Endothelial cell of umbilical vein (primary cell): ENCODE results near the gene OR6X1. TPM values are rescaled to one million over a fixed set of nuclear protein-coding genes. Genes with fewer than 3 reads are reported as not detected.

Experiments used
- BruUV-seq: library from RNA; stranded (reverse); fragments of 400-500 nt; replicated peaks from 2 replicates; lab custom pipeline; 2021; lab: Mats Ljungman, UMichigan
- CTCF ChIA-PET: fragments of 300-600, 350-600 bp; sonication (Branson Sonifier 250); formaldehyde crosslinking; loops from one replicate; lab custom pipeline; 2021; ENCODE audit warnings: antibody characterized with exemption, inconsistent platforms; lab: Charles Lee
- POLR2A ChIA-PET: fragments of 300-600, 350-600 bp; sonication (Branson Sonifier 250); formaldehyde crosslinking; loops from one replicate; lab custom pipeline; 2021; ENCODE audit warnings: antibody characterized with exemption, inconsistent platforms; lab: Charles Lee
- DNase-seq: peaks from one replicate; pipeline ENCODE4 v3.0.0-alpha.2; 2011; ENCODE audit warnings: low read depth, low spot score
- FAIRE-seq: peaks from 2 replicates; lab custom pipeline; 2011; peaks lifted over from hg19 to GRCh38; lab: Jason Lieb, UNC
- H2AFZ ChIP-seq: 2 replicates; pipeline ENCODE4 v1.6.0; 2012; ENCODE audit warnings: low read depth, low read length, control low read depth, inconsistent platforms
- H3K27ac ChIP-seq: 2 replicates; pipeline ENCODE4 v1.5.1; 2011; ENCODE audit warnings: low read depth, mild to moderate bottlenecking, control low read depth, low read length, moderate library complexity; ENCODE audit not compliant: insufficient read depth
- H3K27me3 ChIP-seq, 2 experiments: 2 replicates each; pipeline versions ENCODE4 v1.6.0 to v1.6.1; 2011; ENCODE audit warnings: low read length in 2 of 2, mixed read lengths in 1 of 2; ENCODE audit not compliant: control insufficient read depth in 2 of 2, insufficient read depth in 2 of 2
- H3K36me3 ChIP-seq, 2 experiments: 2 replicates in 1 of 2; 3 replicates in 1 of 2; pipeline ENCODE4 v1.5.1; 2011; ENCODE audit warnings: low read length in 2 of 2, mild to moderate bottlenecking in 1 of 2, moderate library complexity in 1 of 2; ENCODE audit not compliant: control insufficient read depth in 2 of 2, insufficient read depth in 2 of 2; ENCODE audit errors: extremely low read depth in 1 of 2
- H3K4me1 ChIP-seq: 3 replicates; pipeline ENCODE4 v1.5.1; 2011; ENCODE audit warnings: mild to moderate bottlenecking, low read length; ENCODE audit not compliant: control insufficient read depth, insufficient read depth; ENCODE audit errors: extremely low read depth
- H3K4me2 ChIP-seq: 2 replicates; pipeline ENCODE4 v1.6.1; 2011; ENCODE audit warnings: low read length, control low read depth, mixed read lengths; ENCODE audit not compliant: insufficient read depth
- H3K4me3 ChIP-seq, 3 experiments: fragments of 200-600 bp in 1 of 3; sonication (generic), shearing (Covaris generic) in 1 of 3; replicated peaks in 1 of 3; 2 replicates each; pipeline ENCODE4 v1.5.1; 2011 to 2016; ENCODE audit warnings: control low read depth in 3 of 3, low read length in 3 of 3, mild to moderate bottlenecking in 2 of 3, inconsistent platforms in 1 of 3, low read depth in 1 of 3, moderate library complexity in 1 of 3; ENCODE audit not compliant: insufficient read depth in 1 of 3
- H3K79me2 ChIP-seq: 2 replicates; pipeline ENCODE4 v1.6.0; 2012; ENCODE audit warnings: low read length, inconsistent platforms; ENCODE audit not compliant: control insufficient read depth, insufficient read depth
- H3K9ac ChIP-seq: replicated peaks from 2 replicates; pipeline ENCODE3; 2011; ENCODE audit warnings: low read length, control low read depth; ENCODE audit not compliant: insufficient read depth; ENCODE audit errors: extremely low read depth
- H3K9me1 ChIP-seq: replicated peaks from 3 replicates; pipeline ENCODE4 v1.6.0; 2011; ENCODE audit warnings: mild to moderate bottlenecking, low read length; ENCODE audit not compliant: control insufficient read depth, insufficient read depth; ENCODE audit errors: extremely low read depth
- H3K9me3 ChIP-seq: replicated peaks from 2 replicates; pipeline ENCODE4 v1.5.1; 2012; ENCODE audit warnings: low read length, inconsistent platforms; ENCODE audit not compliant: control insufficient read depth, insufficient read depth
- H4K20me1 ChIP-seq: replicated peaks from 2 replicates; pipeline ENCODE3; 2011; ENCODE audit warnings: mild to moderate bottlenecking, low read length; ENCODE audit not compliant: control insufficient read depth, insufficient read depth; ENCODE audit errors: extremely low read depth
- FOS ChIP-seq: IDR thresholded peaks from 2 replicates; pipeline ENCODE4 v1.6.1; 2011; ENCODE audit warnings: mild to moderate bottlenecking, low read length, moderate library complexity, borderline replicate concordance; ENCODE audit not compliant: insufficient read depth
- GATA2 ChIP-seq: IDR thresholded peaks from 2 replicates; pipeline ENCODE4 v1.7.0; 2011; ENCODE audit warnings: low read depth, mild to moderate bottlenecking, moderate library complexity, mixed read lengths, low read length; ENCODE audit not compliant: insufficient read length, insufficient read depth
- MAX ChIP-seq: IDR thresholded peaks from 2 replicates; pipeline ENCODE4 v1.6.1; 2011; ENCODE audit not compliant: insufficient read depth, insufficient read length
- dilution Hi-C: fragments of 300-500 bp; cut with MboI; formaldehyde crosslinking; loops from one replicate; pipeline ENCODE4 v1.15.0; 2019; ENCODE audit warnings: low sequenced_read_pairs; ENCODE audit not compliant: extremely low pct_ligation_motif_present
- intact Hi-C: fragments of 100-400 bp; cut with micrococcal nuclease; formaldehyde crosslinking; loops from one replicate; pipeline ENCODE4 v1.10.0; 2022
- polyA plus RNA-seq, 4 experiments: library from polyadenylated mRNA; depleted of rRNA in 3 of 4; stranded (reverse) in 3 of 4; unstranded in 1 of 4; fragments of >200 nt; gene quantifications; 2 replicates each; pipeline versions ENCODE4 v1.2.1 to v1.2.3, GENCODE V29; 2011 to 2012; ENCODE audit warnings: missing spikeins in 1 of 4
- total RNA-seq: library from RNA; stranded (reverse); gene quantifications from 2 replicates; pipeline ENCODE4 v1.2.3, GENCODE V29; 2021
- TF ChIP-seq, protein P1 (sequence below), 2 donors: IDR thresholded peaks; 1 replicate in 1 of 2; 2 replicates in 1 of 2; pipeline ENCODE4 v1.5.1; 2011; ENCODE audit warnings: low read length in 2 of 2, mild to moderate bottlenecking in 2 of 2, moderate library complexity in 2 of 2, control low read depth in 1 of 2, inconsistent platforms in 1 of 2, low read depth in 1 of 2; ENCODE audit not compliant: insufficient read depth in 1 of 2; ENCODE audit errors: extremely low read depth in 1 of 2

OR6X1 gene
- total and polyA plus RNA-seq, 2 donors (not counting 3 experiments of a cell fraction or from before 2014, with no cell fraction given) = not detected

DNA sequence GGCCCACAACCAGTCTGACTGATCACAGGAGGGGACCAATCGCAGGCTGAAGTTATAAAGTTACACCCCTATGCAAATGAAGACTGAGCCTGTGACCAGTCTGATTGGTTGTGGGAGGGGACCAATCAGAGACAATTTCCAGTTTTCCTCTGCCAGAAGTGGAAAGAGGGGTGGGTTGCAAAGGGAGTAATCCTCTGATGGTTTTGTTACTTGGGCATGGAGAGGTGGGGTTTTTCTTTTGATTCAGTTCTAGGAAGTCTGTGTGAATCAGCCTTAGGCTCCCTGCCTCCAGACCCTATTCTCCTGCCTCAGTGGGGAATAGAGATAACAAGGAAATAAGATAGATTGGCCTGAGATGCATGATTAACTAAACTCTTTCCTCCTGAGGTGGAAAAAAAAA is 41.9 kb upstream of the OR6X1 start:
- ChIA-PET CTCF (no interaction called here), POLR2A (no interaction called here)
- intact Hi-C loops (no loop called here), dilution Hi-C loops (no loop called here)
- no peaks in the 10 kb centered on the region for H3K4me1 ChIP-seq
- no peaks in the 10 kb centered on the region for H3K9me3 ChIP-seq
- no peaks in the 10 kb centered on the region for H3K27me3 ChIP-seq
- FAIRE-seq = no peak
- no peak for DNase-seq
- no peak overlapping the region for H3K27ac ChIP-seq
- H3K79me2 ChIP-seq = no peaks in the 10 kb centered on the region
- H4K20me1 ChIP-seq = no peaks in the 10 kb centered on the region
- no TSS peak for BruUV-seq
- no peaks in the 10 kb centered on the region for H3K9me1 ChIP-seq
- TF ChIP-seq FOS = no peak
- no peak overlapping the region for H3K9ac ChIP-seq
- H3K4me3 ChIP-seq = no peak overlapping the region
- H3K4me2 ChIP-seq = no peak overlapping the region
- H3K36me3 ChIP-seq = no peaks in the 10 kb centered on the region
- no peak overlapping the region for H2AFZ ChIP-seq

DNA sequence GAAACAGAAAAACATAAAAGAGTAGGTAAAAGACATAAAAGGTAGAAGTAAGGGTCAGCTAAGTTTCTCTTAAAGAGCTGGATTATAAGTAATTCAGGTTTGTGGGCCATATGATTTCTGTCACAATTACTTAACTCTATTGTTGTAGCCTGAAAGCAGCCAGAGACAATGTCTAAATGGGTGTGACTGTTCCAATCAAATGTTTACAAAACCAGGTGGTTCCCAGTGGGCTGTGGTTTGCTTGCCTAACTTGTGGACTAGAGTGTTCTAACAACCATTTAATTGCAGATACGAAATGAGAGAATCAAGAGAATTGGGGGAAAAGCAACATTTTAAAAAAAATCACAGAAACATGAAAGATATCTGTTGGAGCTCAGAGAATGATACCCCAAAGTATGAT is 29.2 kb upstream of the OR6X1 start:
- ChIA-PET POLR2A (no interaction called here), CTCF (no interaction called here)
- Histone ChIP-seq H3K9me1 (no peaks in the 10 kb centered on the region), H2AFZ (no peak overlapping the region), H3K4me2 (no peak overlapping the region), H3K9me3 (no peaks in the 10 kb centered on the region), H3K4me1 (no peaks in the 10 kb centered on the region), H3K27ac (no peak overlapping the region), H3K4me3 (no peak overlapping the region), H3K36me3 (no peaks in the 10 kb centered on the region), H3K9ac (no peak overlapping the region), H4K20me1 (no peaks in the 10 kb centered on the region), H3K79me2 (no peaks in the 10 kb centered on the region), H3K27me3 (no peaks in the 10 kb centered on the region)
- no peak for DNase-seq
- no peak for TF ChIP-seq FOS
- TF ChIP-seq, protein P1, sequence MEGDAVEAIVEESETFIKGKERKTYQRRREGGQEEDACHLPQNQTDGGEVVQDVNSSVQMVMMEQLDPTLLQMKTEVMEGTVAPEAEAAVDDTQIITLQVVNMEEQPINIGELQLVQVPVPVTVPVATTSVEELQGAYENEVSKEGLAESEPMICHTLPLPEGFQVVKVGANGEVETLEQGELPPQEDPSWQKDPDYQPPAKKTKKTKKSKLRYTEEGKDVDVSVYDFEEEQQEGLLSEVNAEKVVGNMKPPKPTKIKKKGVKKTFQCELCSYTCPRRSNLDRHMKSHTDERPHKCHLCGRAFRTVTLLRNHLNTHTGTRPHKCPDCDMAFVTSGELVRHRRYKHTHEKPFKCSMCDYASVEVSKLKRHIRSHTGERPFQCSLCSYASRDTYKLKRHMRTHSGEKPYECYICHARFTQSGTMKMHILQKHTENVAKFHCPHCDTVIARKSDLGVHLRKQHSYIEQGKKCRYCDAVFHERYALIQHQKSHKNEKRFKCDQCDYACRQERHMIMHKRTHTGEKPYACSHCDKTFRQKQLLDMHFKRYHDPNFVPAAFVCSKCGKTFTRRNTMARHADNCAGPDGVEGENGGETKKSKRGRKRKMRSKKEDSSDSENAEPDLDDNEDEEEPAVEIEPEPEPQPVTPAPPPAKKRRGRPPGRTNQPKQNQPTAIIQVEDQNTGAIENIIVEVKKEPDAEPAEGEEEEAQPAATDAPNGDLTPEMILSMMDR (IDR thresholded peaks at IDR 0.05; ENCODE audit: extremely low read depth in 1 of 2, insufficient read depth in 1 of 2, low read depth in 1 of 2, low read length in 2 of 2) = no peak
- no peak for TF ChIP-seq GATA2
- no peak for TF ChIP-seq MAX
- no peak for FAIRE-seq
- intact Hi-C loops = no loop called here
- no TSS peak for BruUV-seq
- dilution Hi-C loops = no loop called here
